PFSK-1 (cell line): ENCODE results near the gene NUDT22.
A peak's percentile ranks its signal among the peaks of the same experiment; 100 is the strongest.

Experiments
- FOXP2 ChIP-seq: optimal IDR thresholded peaks from 2 replicates; pipeline ENCODE3; 2011; ENCODE audit warnings: borderline replicate concordance, control low read depth, inconsistent platforms; ENCODE audit not compliant: insufficient read depth; ENCODE audit errors: extremely low read length, extremely low read depth
- POLR2AphosphoS5 ChIP-seq: IDR thresholded peaks from 2 replicates; pipeline ENCODE4 v1.6.1; 2012; ENCODE audit warnings: low read depth, mild to moderate bottlenecking, control low read depth, low read length, moderate library complexity
- SIN3A ChIP-seq: IDR thresholded peaks from 2 replicates; pipeline ENCODE4 v1.6.1; 2012; ENCODE audit warnings: mild to moderate bottlenecking, low read length, moderate library complexity, borderline replicate concordance; ENCODE audit not compliant: insufficient read depth
- TAF1 ChIP-seq: IDR thresholded peaks from 2 replicates; pipeline ENCODE4 v1.6.1; 2012; ENCODE audit warnings: low read length, control low read depth, borderline replicate concordance; ENCODE audit not compliant: insufficient read depth
- TF ChIP-seq, protein P1 (sequence below), 2 experiments: IDR thresholded peaks; 2 replicates each; pipeline versions ENCODE4 v1.6.1 to v1.8.0; 2011 to 2012; ENCODE audit warnings: low read depth in 2 of 2, low read length in 2 of 2, control low read depth in 1 of 2, inconsistent platforms in 1 of 2, mild to moderate bottlenecking in 1 of 2, moderate library complexity in 1 of 2; ENCODE audit not compliant: insufficient read depth in 1 of 2

NUDT22 gene

DNA sequence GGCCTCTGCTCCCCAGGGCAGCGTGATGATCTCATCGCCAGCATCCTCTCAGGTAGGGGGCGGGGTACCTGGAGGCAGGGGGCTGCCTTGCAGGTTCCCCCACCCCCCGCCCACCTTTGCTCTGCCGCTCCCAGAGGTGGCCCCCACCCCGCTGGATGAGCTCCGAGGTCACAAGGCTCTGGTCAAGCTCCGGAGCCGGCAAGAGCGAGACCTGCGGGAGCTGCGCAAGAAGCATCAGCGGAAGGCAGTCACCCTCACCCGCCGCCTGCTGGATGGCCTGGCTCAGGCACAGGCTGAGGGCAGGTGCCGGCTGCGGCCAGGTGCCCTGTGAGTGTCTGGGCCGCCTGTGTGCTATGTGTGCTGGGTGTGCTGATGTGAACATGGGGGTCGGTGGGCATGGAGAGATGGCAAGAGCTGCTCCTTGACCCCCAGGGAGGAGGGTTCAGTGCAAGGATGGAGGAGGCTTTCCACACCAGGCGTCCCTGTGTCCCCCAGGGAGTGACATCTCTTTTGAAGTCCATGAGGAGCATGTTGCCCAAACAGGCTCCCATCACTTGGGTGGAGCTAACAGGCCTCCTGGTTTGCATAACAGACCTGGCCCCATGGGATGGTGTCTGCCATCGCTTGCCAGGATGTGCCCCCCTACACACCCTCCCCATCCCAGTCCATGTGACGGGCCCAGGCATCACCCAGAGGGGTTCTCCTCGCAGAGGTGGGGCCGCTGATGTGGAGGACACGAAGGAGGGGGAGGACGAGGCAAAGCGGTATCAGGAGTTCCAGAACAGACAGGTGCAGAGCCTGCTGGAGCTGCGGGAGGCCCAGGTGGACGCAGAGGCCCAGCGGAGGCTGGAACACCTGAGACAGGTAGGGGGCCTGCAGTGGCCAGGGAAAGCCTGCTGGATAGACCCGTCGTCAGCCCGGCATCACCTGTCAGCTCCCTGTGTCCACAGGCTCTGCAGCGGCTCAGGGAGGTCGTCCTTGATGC, 39.4 kb downstream of the NUDT22 start:
- TF ChIP-seq, protein P1, sequence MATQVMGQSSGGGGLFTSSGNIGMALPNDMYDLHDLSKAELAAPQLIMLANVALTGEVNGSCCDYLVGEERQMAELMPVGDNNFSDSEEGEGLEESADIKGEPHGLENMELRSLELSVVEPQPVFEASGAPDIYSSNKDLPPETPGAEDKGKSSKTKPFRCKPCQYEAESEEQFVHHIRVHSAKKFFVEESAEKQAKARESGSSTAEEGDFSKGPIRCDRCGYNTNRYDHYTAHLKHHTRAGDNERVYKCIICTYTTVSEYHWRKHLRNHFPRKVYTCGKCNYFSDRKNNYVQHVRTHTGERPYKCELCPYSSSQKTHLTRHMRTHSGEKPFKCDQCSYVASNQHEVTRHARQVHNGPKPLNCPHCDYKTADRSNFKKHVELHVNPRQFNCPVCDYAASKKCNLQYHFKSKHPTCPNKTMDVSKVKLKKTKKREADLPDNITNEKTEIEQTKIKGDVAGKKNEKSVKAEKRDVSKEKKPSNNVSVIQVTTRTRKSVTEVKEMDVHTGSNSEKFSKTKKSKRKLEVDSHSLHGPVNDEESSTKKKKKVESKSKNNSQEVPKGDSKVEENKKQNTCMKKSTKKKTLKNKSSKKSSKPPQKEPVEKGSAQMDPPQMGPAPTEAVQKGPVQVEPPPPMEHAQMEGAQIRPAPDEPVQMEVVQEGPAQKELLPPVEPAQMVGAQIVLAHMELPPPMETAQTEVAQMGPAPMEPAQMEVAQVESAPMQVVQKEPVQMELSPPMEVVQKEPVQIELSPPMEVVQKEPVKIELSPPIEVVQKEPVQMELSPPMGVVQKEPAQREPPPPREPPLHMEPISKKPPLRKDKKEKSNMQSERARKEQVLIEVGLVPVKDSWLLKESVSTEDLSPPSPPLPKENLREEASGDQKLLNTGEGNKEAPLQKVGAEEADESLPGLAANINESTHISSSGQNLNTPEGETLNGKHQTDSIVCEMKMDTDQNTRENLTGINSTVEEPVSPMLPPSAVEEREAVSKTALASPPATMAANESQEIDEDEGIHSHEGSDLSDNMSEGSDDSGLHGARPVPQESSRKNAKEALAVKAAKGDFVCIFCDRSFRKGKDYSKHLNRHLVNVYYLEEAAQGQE (IDR thresholded peaks at IDR 0.05; ENCODE audit: insufficient read depth in 1 of 2, low read depth in 2 of 2, low read length in 2 of 2): no peak
- no peak for TF ChIP-seq POLR2AphosphoS5
- TF ChIP-seq SIN3A: no peak
- no peak for TF ChIP-seq FOXP2

DNA sequence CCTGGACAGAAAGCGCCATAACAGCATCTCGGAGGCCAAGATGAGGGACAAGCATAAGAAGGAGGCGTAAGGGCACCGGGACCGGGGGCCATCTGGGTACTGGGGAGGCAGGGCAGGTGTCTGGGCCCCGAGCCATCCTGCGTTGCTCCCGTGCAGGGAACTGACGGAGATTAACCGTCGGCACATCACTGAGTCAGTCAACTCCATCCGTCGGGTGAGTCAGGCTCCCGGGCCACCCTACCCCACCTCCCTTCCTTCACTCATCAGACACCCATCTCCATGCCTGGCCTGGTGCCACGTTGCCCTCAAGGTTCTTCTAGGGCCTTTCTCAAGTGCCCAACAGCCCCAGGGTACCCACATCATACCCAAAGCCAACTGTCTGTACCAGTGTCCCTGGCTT, 40.3 kb downstream of the NUDT22 start:
- TF ChIP-seq, protein P1 (IDR thresholded peaks at IDR 0.05; ENCODE audit: insufficient read depth in 1 of 2, low read depth in 2 of 2, low read length in 2 of 2): no peak
- TF ChIP-seq POLR2AphosphoS5 (no peak), SIN3A (no peak), TAF1 (no peak)

- TF ChIP-seq, protein P1 (IDR thresholded peaks at IDR 0.05; ENCODE audit: insufficient read depth in 1 of 2, low read depth in 2 of 2, low read length in 2 of 2): no peak
- no peak for TF ChIP-seq FOXP2
- no peak for TF ChIP-seq SIN3A
- TF ChIP-seq POLR2AphosphoS5: no peak
- TF ChIP-seq TAF1: no peak
Observed at GRCh38 chr11:64267207-64267945, 41.3 kb downstream of the NUDT22 start.

- TF ChIP-seq, protein P1 (IDR thresholded peaks at IDR 0.05; ENCODE audit: insufficient read depth in 1 of 2, low read depth in 2 of 2, low read length in 2 of 2): no peak
- TF ChIP-seq SIN3A (0 out of 2 replicates have a peak, but pooled peaks have one; percentile 30), POLR2AphosphoS5 (peak; percentile 33)
Observed at GRCh38 chr11:64268025-64268892, 42.2 kb downstream of the NUDT22 start.
